ENCODE results near the gene SMAD6.

Gene SMAD6

DNA sequence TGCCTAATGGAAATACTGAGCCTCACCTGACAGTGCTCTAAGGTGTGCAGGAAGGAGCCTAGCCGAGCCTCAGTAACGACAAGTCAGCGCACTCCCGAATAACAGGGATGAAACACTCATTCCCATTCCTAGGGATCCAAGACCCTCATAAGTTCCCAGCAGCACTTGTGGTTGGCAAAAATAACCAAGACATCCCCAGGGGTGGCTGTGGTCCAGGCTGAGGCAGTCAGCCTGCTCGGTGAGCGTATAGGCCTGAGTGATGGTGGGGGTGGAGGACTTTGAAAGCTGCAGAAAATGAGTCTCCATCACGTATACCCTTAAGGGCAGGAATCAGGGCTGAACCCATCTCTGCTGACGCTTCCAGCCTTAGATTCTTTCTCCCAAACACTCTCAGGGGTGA lies 120.1 kb downstream of the SMAD6 start:
- TF ChIP-seq, protein P1, sequence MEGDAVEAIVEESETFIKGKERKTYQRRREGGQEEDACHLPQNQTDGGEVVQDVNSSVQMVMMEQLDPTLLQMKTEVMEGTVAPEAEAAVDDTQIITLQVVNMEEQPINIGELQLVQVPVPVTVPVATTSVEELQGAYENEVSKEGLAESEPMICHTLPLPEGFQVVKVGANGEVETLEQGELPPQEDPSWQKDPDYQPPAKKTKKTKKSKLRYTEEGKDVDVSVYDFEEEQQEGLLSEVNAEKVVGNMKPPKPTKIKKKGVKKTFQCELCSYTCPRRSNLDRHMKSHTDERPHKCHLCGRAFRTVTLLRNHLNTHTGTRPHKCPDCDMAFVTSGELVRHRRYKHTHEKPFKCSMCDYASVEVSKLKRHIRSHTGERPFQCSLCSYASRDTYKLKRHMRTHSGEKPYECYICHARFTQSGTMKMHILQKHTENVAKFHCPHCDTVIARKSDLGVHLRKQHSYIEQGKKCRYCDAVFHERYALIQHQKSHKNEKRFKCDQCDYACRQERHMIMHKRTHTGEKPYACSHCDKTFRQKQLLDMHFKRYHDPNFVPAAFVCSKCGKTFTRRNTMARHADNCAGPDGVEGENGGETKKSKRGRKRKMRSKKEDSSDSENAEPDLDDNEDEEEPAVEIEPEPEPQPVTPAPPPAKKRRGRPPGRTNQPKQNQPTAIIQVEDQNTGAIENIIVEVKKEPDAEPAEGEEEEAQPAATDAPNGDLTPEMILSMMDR (conservative IDR thresholded peaks at IDR 0.05; ENCODE audit: low read depth, low read length): no peak
- no peak for DNase-seq (ENCODE audit: low read depth)
- no peak overlapping the region for H3K4me3 ChIP-seq (ENCODE audit: low read depth, low read length)

- TF ChIP-seq, protein P1 (conservative IDR thresholded peaks at IDR 0.05; ENCODE audit: low read depth, low read length): no peak
- DNase-seq (ENCODE audit: low read depth): no peak
- H3K4me3 ChIP-seq (ENCODE audit: low read depth, low read length): no peak overlapping the region
Observed at GRCh38 chr15:66822576-66822975, 120.5 kb downstream of the SMAD6 start.

- TF ChIP-seq, protein P1 (conservative IDR thresholded peaks at IDR 0.05; ENCODE audit: low read depth, low read length): no peak
- DNase-seq (ENCODE audit: low read depth): no peak
- H3K4me3 ChIP-seq (ENCODE audit: low read depth, low read length): no peak overlapping the region
Observed at GRCh38 chr15:66823601-66824000, 121.6 kb downstream of the SMAD6 start.

- no peak overlapping the region for H3K4me3 ChIP-seq (ENCODE audit: low read depth, low read length)
- DNase-seq (ENCODE audit: low read depth): no peak
- TF ChIP-seq, protein P1 (conservative IDR thresholded peaks at IDR 0.05; ENCODE audit: low read depth, low read length): no peak
Observed at GRCh38 chr15:66824424-66824823, 122.4 kb downstream of the SMAD6 start.

- TF ChIP-seq, protein P1 (conservative IDR thresholded peaks at IDR 0.05; ENCODE audit: low read depth, low read length): no peak
- no peak for DNase-seq (ENCODE audit: low read depth)
- no peak overlapping the region for H3K4me3 ChIP-seq (ENCODE audit: low read depth, low read length)
Observed at GRCh38 chr15:66825139-66825538, 123.1 kb downstream of the SMAD6 start.

DNA sequence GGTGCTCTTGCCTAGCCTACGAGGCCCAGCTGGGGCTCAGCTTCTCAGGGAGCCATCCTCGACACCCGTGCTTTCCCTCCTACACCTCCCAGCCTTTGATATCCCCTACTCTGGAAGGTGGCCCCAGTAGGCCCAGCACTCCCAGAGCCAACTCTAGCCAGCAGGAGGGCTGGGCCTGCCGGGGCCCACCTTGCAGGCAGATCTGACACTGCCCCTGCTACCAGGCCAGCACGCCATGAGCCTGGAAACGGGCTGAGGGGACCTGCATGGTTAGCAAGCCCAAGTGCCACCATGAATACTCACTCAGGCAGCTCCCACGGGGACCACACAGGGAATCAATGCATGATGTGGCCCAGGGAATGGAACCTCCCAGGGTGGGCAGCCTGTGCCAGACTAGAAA lies 123.7 kb downstream of the SMAD6 start:
- H3K4me3 ChIP-seq (ENCODE audit: low read depth, low read length): no peak overlapping the region
- TF ChIP-seq, protein P1 (conservative IDR thresholded peaks at IDR 0.05; ENCODE audit: low read depth, low read length): no peak
- no peak for DNase-seq (ENCODE audit: low read depth)

GRCh38 chr15:66826507-66826906 lies 124.5 kb downstream of the SMAD6 start:
- TF ChIP-seq, protein P1 (conservative IDR thresholded peaks at IDR 0.05; ENCODE audit: low read depth, low read length): no peak
- DNase-seq (ENCODE audit: low read depth): no peak
- H3K4me3 ChIP-seq (ENCODE audit: low read depth, low read length): no peak overlapping the region

Data from choroid plexus epithelial cell (primary cell).